HG02970 (cell line): ENCODE measurements around the gene LTK.

Experiments used
- ATAC-seq: cut with Tn5 transposase; IDR thresholded peaks from one replicate; pipeline ENCODE4 v1.9.1; 2021; ENCODE audit warnings: mild to moderate bottlenecking, moderate library complexity, moderate number of reproducible peaks; ENCODE audit not compliant: unreplicated experiment, low FRiP score

The LTK gene

DNA sequence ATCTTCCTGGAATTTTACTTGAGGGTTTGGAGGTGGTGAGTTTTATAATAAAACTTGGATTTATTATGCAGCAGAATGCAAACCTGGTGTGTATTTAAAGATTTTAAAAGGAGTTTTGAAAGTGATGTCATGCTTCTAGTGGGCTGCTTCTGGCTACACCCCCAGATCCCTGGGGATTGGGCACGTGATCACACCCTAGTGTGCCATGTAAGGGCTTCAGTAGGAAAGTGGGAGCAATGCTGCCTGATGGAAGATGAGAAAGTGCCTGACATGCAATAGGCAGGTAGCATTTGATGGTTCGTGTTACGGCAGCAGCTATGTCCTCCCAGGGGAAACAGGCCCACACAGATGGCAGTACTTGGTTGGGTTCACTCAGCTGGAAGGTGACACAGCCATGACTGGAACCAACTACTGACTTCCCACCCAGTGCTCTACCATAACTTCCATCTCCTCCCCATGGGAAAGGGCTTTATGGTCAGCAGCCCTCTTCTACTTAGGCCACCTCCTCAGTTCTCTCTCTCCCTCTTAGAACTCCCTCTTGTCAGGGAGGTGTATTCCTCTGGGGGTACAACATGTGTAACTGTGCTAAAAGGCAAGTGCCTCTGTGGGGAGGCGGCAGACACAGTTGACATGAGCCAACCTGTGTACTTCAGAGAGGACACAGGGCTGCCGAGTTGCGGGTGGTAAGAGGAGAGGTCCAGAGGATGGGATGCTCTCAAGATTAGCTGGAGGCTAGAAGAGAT is 14.3 kb downstream of the LTK start:
- no peak for ATAC-seq

- ATAC-seq: no peak
These were observed 15.0 kb downstream of the LTK start for GRCh38 chr15:41498657-41499056.

DNA sequence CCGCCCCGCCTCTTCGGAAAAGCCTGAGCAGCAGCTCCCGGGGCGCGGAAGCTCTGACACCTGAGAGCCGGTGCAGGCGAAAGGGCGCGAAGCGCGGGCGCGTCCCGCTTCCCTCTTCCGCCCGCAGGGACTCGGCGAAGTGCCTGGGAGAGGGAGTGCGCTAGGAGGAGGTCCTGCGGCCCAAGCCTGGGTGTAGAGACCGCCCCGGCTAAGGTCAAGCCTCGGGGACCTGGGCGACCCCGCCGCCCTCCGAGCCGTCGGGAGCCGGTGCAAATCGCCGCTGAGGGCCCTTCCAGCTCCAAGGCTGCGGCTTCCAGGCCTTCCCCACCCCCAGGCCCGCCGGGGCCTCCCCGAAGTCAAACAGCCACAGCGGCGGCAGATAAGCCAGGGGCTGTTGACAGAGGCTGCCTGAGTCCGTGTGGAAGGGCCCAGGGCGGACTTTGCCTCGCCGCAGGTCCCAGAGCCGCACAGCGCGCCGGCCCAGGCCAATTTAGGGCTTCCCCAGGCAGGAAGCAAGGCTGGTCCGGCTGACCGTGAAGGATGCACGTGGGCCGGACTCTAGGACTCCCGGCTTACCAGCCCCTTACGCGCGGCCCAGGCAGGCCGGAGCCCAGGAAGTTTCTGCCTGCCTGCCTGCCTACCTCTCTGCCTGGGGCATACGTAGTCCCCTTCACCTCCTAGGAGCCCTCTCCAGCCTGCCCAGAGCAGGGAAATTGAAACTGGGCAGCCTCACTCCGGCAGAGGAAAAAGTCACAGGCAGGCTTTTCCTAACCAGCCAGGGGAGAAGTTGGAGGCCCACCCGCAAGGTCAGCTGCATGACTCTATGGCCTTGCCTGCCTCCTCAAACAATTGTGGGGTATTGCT is 17.7 kb downstream of the LTK start:
- ATAC-seq: no peak

GRCh38 chr15:41494922-41495735 is 18.5 kb downstream of the LTK start:
- ATAC-seq: no peak

DNA sequence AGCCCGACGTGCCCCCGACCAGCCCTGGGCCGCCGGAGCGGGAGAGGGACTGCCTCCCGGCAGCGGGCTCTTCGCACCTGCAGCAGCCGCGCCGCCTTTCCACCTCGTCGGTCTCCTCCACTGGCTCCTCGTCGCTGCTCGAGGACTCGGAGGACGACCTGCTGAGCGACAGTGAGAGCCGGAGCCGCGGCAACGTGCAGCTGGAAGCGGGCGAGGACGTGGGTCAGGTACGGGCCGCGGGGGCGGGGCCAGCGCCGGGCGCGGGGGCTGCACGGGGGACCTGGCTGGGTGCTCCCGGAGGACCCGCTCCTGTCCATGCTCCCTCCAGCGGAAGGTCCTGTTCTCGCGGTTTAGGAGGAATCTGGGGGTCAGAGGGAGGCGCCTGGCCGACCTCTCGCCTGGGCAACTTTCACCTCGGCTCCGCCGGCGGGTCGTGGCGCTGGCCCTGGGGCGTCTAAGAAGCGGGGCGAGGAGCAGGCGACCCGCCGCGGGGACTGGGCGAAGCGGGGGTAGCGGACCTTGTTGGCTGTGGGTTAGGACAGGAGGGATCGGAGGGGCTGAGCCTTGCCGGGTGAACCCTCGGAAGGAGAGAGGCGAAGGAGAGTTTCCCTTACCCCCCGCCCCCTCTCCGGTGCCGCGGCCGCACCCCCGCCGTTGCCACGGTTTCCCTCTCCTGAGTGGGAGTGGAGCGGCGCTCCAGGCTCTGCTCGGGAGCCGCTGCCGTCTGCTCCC is 19.3 kb downstream of the LTK start:
- peak; percentile 19 for ATAC-seq

DNA sequence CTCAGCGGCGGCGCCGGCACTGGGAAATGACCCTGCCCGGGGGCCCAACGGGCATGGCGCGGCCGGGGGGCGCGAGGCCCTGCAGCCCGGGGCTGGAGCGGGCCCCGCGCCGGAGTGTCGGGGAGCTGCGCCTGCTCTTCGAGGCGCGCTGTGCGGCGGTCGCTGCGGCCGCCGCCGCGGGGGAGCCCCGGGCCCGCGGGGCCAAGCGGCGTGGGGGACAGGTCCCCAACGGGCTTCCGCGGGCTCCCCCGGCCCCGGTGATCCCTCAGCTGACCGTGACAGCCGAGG is 19.8 kb downstream of the LTK start:
- no peak for ATAC-seq

DNA sequence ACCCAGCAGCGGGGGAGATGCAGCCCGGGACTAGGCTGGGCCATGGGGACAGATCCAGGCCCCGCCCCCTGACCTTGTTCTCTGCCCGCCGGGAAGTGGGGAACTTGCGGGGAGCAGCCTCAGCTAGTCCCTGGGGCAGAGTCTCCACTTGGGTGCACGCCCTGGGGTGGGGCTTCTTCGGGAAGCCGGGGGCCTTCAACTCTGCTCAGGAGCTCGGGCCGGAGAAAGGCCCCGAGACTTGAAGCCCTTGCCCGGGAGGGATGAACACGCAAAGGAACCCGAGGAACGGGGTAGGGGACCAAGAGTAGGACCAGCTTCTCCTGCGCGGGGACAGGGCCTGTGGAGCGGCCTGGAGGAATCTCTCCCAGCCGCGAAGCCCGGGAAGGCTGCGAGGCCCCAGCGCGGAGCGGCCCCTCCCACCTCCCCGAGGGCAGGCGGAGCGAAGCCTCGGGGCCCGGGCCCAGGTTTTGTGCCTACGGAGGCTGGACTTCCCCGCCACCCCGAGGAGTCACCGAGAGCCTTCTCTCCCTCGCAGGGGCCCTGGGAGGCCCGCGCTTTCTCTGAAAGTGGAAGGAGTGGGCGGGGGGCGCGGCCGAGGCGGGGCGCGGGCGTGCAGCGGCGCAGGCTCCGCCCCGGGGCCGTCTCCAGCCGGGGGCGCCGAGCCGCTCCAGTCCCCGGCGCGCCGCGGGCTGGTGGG is 20.3 kb downstream of the LTK start, which contains the start of gene ITPKA:
Gene ITPKA, plus strand, starts transcription at position 670 of the 697 bp plus-strand sequence. CDS start 54 bp downstream, outside the sequence.
- peak; percentile 57 for ATAC-seq

GRCh38 chr15:41492597-41493204 is 20.9 kb downstream of the LTK start:
- ATAC-seq: no peak

DNA sequence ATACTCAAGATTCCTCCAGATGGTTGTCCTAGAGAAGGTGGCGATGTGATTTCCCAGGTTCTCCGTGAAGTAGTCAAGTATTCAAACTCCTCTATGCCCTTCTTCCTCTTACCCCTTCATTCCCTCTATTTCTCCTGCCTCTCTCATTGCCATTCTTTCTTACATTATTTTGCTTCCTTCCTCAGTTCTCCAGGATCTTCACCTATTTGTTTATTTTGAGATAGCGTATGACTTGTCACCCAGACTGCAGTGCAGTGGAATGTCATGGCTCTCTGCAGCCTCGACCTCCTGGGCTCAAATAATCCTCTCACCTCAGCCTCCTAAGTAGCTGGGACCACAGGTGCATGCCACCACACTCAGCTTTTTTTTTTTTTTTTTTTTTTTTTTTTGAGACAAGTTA is 21.7 kb downstream of the LTK start:
- ATAC-seq: no peak

GRCh38 chr15:41490355-41490754 is 23.3 kb downstream of the LTK start:
- peak; percentile 38 for ATAC-seq

GRCh38 chr15:41489641-41490040 is 24.0 kb downstream of the LTK start:
- ATAC-seq: no peak

DNA sequence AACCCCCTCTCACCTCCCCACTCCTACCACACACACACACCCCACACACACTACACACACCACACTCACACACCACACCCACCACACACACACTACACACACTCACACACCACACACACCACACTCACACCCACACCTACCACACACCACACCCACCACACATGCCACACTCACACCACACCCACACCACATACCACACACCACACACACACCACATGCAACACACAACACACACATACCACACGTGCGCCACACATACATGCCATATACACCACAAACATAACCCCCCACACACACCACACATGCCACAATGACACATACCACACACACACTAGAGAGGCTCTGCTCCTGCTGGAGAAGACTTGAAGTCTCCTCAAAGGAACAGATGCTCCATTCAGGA is 25.8 kb downstream of the LTK start:
- no peak for ATAC-seq

DNA sequence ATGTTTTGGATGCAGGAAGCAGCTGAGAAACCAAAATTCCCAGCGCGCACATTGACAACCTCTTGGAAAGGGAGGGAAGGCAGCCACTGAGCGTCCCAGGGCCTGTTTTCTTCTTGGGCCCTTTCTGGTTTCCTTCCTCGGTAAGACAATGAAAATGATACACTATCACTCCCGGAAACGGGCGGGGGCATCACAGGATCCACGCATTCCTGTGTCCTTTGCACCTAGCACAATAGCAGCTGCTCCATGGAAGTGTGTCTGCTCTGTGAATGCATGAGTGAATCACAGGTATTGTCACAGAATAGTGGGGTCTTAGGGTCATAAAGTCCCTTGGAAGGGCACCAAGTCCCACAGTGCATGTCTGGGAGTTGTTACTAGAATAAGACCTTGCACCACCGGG is 26.2 kb downstream of the LTK start:
- no peak for ATAC-seq

- no peak for ATAC-seq
These were observed 27.3 kb downstream of the LTK start for GRCh38 chr15:41486286-41486685.

DNA sequence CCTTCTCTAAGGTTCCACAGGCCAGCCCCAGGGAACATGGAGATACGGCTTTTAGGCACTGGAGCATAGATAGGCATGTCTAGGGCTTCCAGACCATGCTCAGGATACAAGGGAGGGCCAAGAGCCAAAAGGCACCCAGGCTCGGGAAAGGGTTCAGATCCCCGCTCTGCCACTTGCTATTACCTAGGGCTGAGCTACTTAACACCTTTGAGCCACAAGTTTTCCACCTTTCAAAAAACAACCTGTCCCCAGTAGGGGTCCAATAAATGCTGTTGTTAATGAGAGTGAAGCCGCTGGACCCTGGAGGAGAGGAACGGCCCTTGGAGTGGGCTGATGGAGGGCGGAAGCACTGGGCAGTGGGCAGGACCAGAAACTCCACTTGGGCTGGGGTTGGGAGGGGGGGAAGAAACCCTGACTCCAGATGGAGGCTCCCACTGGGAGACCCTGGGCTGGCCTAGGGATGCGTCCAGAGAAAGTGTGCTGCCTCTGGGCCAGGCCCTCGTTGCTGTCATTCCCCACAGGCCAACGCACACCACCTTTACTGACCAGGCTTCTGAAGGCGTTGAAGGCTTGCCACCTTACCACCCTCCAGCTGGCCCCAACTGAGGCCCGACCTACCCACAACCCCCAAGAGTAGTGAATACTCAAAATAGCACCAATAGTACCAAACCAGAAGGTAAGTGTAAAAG is 28.5 kb downstream of the LTK start:
- ATAC-seq: no peak

DNA sequence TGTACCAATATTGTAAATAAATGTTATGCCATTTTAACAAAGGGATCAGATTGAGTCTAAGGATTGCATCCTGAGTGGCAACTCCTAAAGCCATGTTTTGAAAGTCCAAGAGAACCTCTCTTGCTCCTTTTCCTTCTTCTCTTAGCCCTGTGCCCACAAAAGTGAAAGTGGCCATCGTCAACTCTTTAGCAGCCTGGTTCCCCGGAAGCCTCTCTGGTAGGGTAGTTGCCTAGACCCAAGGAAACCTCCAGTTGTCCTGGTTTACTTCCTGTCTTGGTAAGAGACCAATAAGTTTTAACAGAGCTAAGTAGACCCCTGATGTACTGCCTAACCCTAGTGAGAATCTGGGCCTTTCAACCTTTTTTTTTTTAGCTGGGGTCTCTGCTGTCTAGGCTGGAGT is 30.1 kb downstream of the LTK start:
- ATAC-seq: peak; percentile 23

GRCh38 chr15:41483115-41483514 is 30.5 kb downstream of the LTK start:
- peak; percentile 72 for ATAC-seq

- no peak for ATAC-seq
These were observed 31.3 kb downstream of the LTK start for GRCh38 chr15:41482110-41482877.
